K562 (cell line): ENCODE results near the gene FBXO9. TPM values are rescaled to one million over a fixed set of nuclear protein-coding genes. Genes with fewer than 3 reads are reported as not detected.
A peak's percentile ranks its signal among the peaks of the same experiment; 100 is the strongest.

Experiments used
- ATAC-seq: fragments of 200-7000 bp; cut with Tn5 transposase; 3 replicates; pipeline ENCODE4 v1.9.1; 2020; ENCODE audit warnings: moderate library complexity
- BruUV-seq: library from RNA; stranded (reverse); fragments of 400-500 nt; replicated peaks from 2 replicates; lab custom pipeline; 2021; lab: Mats Ljungman, UMichigan
- CTCF ChIA-PET: fragments of 300-600 bp; formaldehyde crosslinking; extraction: SDS; loops from one replicate; lab custom pipeline; 2021; ENCODE audit warnings: low intra/inter-chr PET ratio; lab: Yijun Ruan, JAX
- POLR2A ChIA-PET: fragments of 300-600, 350-650 bp; sonication (Branson Sonifier 250); formaldehyde crosslinking; extraction: SDS; loops from one replicate; lab custom pipeline; 2021; ENCODE audit warnings: antibody characterized with exemption, inconsistent platforms; lab: Yijun Ruan, JAX
- DNase-seq, 4 experiments: peaks; one replicate each; pipeline versions ENCODE4 v3.0.0 to v3.0.0-alpha.2; 2011 to 2018; ENCODE audit warnings: low spot score in 3 of 4, mixed read lengths in 3 of 4; ENCODE audit errors: extremely low read depth in 1 of 4
- FAIRE-seq: peaks from 2 replicates; lab custom pipeline; 2011; peaks lifted over from hg19 to GRCh38; lab: Jason Lieb, UNC
- H2AFZ ChIP-seq: 2 replicates; pipeline ENCODE4 v1.6.0; 2011; ENCODE audit warnings: low read depth, low read length, control low read depth, inconsistent platforms
- H3K27ac ChIP-seq: fragments of 200-600 bp; 3 replicates; pipeline ENCODE4 v1.8.0; 2011; ENCODE audit warnings: low read depth, mild to moderate bottlenecking, control low read depth, inconsistent platforms, low read length, moderate library complexity, mixed read lengths; ENCODE audit errors: extremely low read depth
- H3K27me3 ChIP-seq, 2 experiments: fragments of 300-600 bp in 1 of 2; 2 replicates in 1 of 2; 3 replicates in 1 of 2; pipeline versions ENCODE4 v1.6.0 to v1.8.0; 2011; ENCODE audit warnings: inconsistent platforms in 2 of 2, low read length in 2 of 2, mild to moderate bottlenecking in 1 of 2, mixed read lengths in 1 of 2, moderate library complexity in 1 of 2; ENCODE audit not compliant: control insufficient read depth in 2 of 2, insufficient read depth in 2 of 2
- H3K36me3 ChIP-seq: fragments of 300-600 bp; 3 replicates; pipeline ENCODE4 v1.8.0; 2011; ENCODE audit warnings: mild to moderate bottlenecking, low read length, inconsistent platforms; ENCODE audit not compliant: control insufficient read depth, insufficient read depth
- H3K4me1 ChIP-seq, 2 experiments: fragments of 200-600 bp in 1 of 2; replicated peaks in 1 of 2; 2 replicates in 1 of 2; 3 replicates in 1 of 2; pipeline versions ENCODE4 v1.5.1 to v1.8.0; 2011; ENCODE audit warnings: inconsistent platforms in 2 of 2, low read length in 2 of 2, mild to moderate bottlenecking in 1 of 2, mixed read lengths in 1 of 2, moderate library complexity in 1 of 2; ENCODE audit not compliant: control insufficient read depth in 2 of 2, insufficient read depth in 2 of 2
- H3K4me2 ChIP-seq: 2 replicates; pipeline ENCODE4 v1.6.1; 2011; ENCODE audit warnings: low read length, control low read depth, inconsistent platforms, mixed read lengths; ENCODE audit not compliant: insufficient read depth
- H3K4me3 ChIP-seq: fragments of 200-600 bp; sonication (generic), shearing (Covaris generic); 2 replicates; pipeline ENCODE4 v1.5.1; 2016; ENCODE audit warnings: control low read depth, inconsistent platforms
- H3K79me2 ChIP-seq: fragments of 200-600 bp; 3 replicates; pipeline ENCODE4 v1.8.0; 2011; ENCODE audit warnings: low read length, inconsistent platforms; ENCODE audit not compliant: control insufficient read depth, insufficient read depth
- H3K9ac ChIP-seq, 2 experiments: 2 replicates each; pipeline versions ENCODE4 v1.6.0 to v1.6.1; 2011; ENCODE audit warnings: low read depth in 2 of 2, low read length in 2 of 2, control low read depth in 1 of 2, inconsistent platforms in 1 of 2, mild to moderate bottlenecking in 1 of 2, mixed read lengths in 1 of 2; ENCODE audit not compliant: insufficient read depth in 1 of 2
- H3K9me1 ChIP-seq: one replicate; pipeline ENCODE4 v1.6.0; 2011; ENCODE audit warnings: inconsistent platforms, mild to moderate bottlenecking, low read length, moderate library complexity; ENCODE audit not compliant: control insufficient read depth, insufficient read depth
- H3K9me3 ChIP-seq: replicated peaks from 2 replicates; pipeline ENCODE4 v1.5.1; 2011; ENCODE audit warnings: low read depth, low read length, inconsistent platforms; ENCODE audit not compliant: control insufficient read depth, insufficient read depth
- H4K20me1 ChIP-seq: replicated peaks from 2 replicates; pipeline ENCODE4 v1.6.1; 2011; ENCODE audit warnings: low read length, inconsistent platforms, mixed read lengths; ENCODE audit not compliant: control insufficient read depth, insufficient read depth
- E4F1 ChIP-seq: fragments of 250-450 bp; sonication (Bioruptor Pico); IDR thresholded peaks from 2 replicates; pipeline ENCODE4 v1.5.0; 2021; ENCODE audit warnings: mild to moderate bottlenecking, borderline replicate concordance
- TEAD2 ChIP-seq: fragments of 450-650 bp; IDR thresholded peaks from 2 replicates; pipeline ENCODE4 v1.6.1; 2016; ENCODE audit warnings: missing genetic modification characterization, control low read depth, missing compliant biosample characterization
- ZBTB34 ChIP-seq: fragments of 250-450 bp; sonication (Bioruptor Pico); IDR thresholded peaks from 2 replicates; pipeline ENCODE4 v1.8.0; 2021; ENCODE audit warnings: mild to moderate bottlenecking, moderate library complexity
- WGBS: fragments of 100-300 bp; shearing (Covaris generic); methylation state at CpG from one replicate; pipeline ENCODE4 v1.1.6; 2016; ENCODE audit warnings: low coverage, mixed read lengths; ENCODE audit not compliant: insufficient coverage; ENCODE audit errors: missing lambda C conversion rate; 5-methylcytosine and 5-hydroxymethylcytosine counted together
- in situ Hi-C: fragments of 300-500 bp; cut with MboI; formaldehyde crosslinking; loops from 4 replicates; pipeline ENCODE4 v1.15.0; 2018; ENCODE audit warnings: inconsistent platforms, mixed read lengths
- intact Hi-C: fragments of 100-400 bp; cut with micrococcal nuclease; formaldehyde crosslinking; loops from 2 replicates; pipeline ENCODE4 v1.14.2; 2022
- polyA plus RNA-seq, 8 experiments: library from polyadenylated mRNA; depleted of rRNA in 4 of 8; stranded (reverse) in 5 of 8; unstranded in 3 of 8; fragments of >200 nt; fragmentation: Nextera tagmentation in 2 of 8; fragmentation: Illumina TruSeq in 1 of 8; extraction: Ambion mirVana in 2 of 8; extraction: Trizol in 1 of 8; gene quantifications; 2 replicates each; pipeline versions ENCODE4 v1.2.1 to v1.2.3, GENCODE V29; 2011 to 2014; ENCODE audit warnings: inconsistent platforms in 1 of 8, missing spikeins in 1 of 8
- total RNA-seq, 7 experiments: library from RNA; depleted of rRNA in 6 of 7; stranded (reverse); fragments of >200 nt in 6 of 7; fragmentation: Illumina TruSeq in 2 of 7; extraction: Trizol in 2 of 7; gene quantifications; 2 replicates each; pipeline versions ENCODE4 v1.2.1 to v1.2.3, GENCODE V29; 2011 to 2021; ENCODE audit warnings: low replicate concordance in 1 of 7
- TF ChIP-seq, protein P1 (sequence below), 2 experiments: fragments of 450-650 bp in 1 of 2; sonication (generic) in 1 of 2; formaldehyde crosslinking in 1 of 2; IDR thresholded peaks; 2 replicates each; pipeline versions ENCODE4 v1.7.1 to v1.9.0; 2016 to 2022; ENCODE audit warnings: inconsistent platforms in 1 of 2, mild to moderate bottlenecking in 1 of 2, missing genetic modification reagents in 1 of 2
- TF ChIP-seq, protein P2 (sequence below): fragments of 450-650 bp; IDR thresholded peaks from 2 replicates; pipeline ENCODE4 v1.7.0; 2016; ENCODE audit warnings: borderline replicate concordance

The FBXO9 gene
- total and polyA plus RNA-seq, 9 of the 15 experiments (the other 6 are each of a cell fraction or from before 2014, with no cell fraction given) = 10.1 to 85.3 (median 51.4) TPM

DNA sequence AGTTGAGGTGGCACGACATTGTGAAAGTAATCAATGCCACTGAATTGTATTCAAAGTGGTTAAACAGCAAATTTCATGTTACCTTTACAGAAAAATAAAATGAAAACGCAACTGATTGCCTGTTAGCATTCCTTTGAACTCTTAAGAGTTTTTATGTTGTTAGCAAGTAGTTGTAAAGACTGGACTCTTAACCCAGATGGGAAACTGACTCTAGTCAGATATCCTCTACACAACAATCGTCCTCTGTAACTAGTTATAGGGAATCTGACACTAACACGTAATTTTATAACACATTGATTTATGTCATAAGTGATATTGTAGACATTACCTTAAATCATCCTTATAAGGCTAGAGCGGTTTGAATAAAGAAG is 3.0 kb upstream of the FBXO9 start:
- intact Hi-C loops = no loop called here
- Histone ChIP-seq H3K27me3 (no peaks in the 10 kb centered on the region), H3K4me2 (peak overlapping the region; percentile 76), H2AFZ (peak overlapping the region; percentile 97), H3K9me1 (no peaks in the 10 kb centered on the region), H3K79me2 (peaks cover 22% of the 10 kb centered on the region), H3K9ac (peak overlapping the region; percentile 81 to 98; a peak in 3 of 4 replicates), H3K4me3 (peak overlapping the region; percentile 78), H3K36me3 (peaks cover 2% of the 10 kb centered on the region; the same call in 2 of the 3 replicates), H3K4me1 (peaks cover 22 to 23% of the 10 kb centered on the region in 2 experiments; a peak in 4 of 5 replicates), H3K27ac (peak overlapping the region; percentile 3; the same call in 2 of the 3 replicates), H4K20me1 (no peaks in the 10 kb centered on the region), H3K9me3 (no peaks in the 10 kb centered on the region)
- 18% methylated on average over 5 of the region's 5 CpGs for WGBS
- FAIRE-seq (no peak), DNase-seq (no peak), ATAC-seq (no peak)
- in situ Hi-C loops = no loop called here
- BruUV-seq = no TSS peak
- POLR2A ChIA-PET = no interaction called here
- CTCF ChIA-PET = no interaction called here
- TF ChIP-seq TEAD2 (tag) (0 out of 2 replicates have a peak, but pooled peaks have one; percentile 18), ZBTB34 (no peak), E4F1 (CRISPR knock-in tag) (peak; percentile 37; the same call in 1 of the 2 replicates)
- TF ChIP-seq, protein P1, sequence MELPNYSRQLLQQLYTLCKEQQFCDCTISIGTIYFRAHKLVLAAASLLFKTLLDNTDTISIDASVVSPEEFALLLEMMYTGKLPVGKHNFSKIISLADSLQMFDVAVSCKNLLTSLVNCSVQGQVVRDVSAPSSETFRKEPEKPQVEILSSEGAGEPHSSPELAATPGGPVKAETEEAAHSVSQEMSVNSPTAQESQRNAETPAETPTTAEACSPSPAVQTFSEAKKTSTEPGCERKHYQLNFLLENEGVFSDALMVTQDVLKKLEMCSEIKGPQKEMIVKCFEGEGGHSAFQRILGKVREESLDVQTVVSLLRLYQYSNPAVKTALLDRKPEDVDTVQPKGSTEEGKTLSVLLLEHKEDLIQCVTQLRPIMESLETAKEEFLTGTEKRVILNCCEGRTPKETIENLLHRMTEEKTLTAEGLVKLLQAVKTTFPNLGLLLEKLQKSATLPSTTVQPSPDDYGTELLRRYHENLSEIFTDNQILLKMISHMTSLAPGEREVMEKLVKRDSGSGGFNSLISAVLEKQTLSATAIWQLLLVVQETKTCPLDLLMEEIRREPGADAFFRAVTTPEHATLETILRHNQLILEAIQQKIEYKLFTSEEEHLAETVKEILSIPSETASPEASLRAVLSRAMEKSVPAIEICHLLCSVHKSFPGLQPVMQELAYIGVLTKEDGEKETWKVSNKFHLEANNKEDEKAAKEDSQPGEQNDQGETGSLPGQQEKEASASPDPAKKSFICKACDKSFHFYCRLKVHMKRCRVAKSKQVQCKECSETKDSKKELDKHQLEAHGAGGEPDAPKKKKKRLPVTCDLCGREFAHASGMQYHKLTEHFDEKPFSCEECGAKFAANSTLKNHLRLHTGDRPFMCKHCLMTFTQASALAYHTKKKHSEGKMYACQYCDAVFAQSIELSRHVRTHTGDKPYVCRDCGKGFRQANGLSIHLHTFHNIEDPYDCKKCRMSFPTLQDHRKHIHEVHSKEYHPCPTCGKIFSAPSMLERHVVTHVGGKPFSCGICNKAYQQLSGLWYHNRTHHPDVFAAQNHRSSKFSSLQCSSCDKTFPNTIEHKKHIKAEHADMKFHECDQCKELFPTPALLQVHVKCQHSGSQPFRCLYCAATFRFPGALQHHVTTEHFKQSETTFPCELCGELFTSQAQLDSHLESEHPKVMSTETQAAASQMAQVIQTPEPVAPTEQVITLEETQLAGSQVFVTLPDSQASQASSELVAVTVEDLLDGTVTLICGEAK (IDR thresholded peaks at IDR 0.05) = 0 out of 2 replicates have a peak, but pooled peaks have one; percentile 20
- TF ChIP-seq, protein P1 (CRISPR knock-in tag; IDR thresholded peaks at IDR 0.05) = no peak
- TF ChIP-seq, protein P2, sequence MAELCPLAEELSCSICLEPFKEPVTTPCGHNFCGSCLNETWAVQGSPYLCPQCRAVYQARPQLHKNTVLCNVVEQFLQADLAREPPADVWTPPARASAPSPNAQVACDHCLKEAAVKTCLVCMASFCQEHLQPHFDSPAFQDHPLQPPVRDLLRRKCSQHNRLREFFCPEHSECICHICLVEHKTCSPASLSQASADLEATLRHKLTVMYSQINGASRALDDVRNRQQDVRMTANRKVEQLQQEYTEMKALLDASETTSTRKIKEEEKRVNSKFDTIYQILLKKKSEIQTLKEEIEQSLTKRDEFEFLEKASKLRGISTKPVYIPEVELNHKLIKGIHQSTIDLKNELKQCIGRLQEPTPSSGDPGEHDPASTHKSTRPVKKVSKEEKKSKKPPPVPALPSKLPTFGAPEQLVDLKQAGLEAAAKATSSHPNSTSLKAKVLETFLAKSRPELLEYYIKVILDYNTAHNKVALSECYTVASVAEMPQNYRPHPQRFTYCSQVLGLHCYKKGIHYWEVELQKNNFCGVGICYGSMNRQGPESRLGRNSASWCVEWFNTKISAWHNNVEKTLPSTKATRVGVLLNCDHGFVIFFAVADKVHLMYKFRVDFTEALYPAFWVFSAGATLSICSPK = no peak
